Measurements from ENCODE around the gene SCAMP2.

DNA sequence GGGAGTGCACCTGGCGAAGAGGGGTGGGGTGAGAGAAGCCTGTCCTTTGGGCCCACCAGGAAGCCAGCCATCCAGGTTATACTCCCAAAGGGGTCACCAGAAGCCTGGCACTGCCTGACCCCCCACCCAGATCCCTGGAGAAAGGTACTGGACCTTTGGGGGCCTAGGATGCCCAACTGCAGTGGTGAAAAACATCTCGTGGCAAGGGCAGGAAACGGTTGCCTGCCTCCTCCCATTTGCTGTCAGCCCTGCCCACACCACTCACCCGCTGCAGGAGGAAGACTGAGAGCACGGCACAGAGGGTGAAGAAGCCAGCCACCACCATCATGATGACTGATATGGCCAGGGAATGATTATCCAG lies 28.0 kb downstream of the SCAMP2 start:
- TF ChIP-seq, protein P1, sequence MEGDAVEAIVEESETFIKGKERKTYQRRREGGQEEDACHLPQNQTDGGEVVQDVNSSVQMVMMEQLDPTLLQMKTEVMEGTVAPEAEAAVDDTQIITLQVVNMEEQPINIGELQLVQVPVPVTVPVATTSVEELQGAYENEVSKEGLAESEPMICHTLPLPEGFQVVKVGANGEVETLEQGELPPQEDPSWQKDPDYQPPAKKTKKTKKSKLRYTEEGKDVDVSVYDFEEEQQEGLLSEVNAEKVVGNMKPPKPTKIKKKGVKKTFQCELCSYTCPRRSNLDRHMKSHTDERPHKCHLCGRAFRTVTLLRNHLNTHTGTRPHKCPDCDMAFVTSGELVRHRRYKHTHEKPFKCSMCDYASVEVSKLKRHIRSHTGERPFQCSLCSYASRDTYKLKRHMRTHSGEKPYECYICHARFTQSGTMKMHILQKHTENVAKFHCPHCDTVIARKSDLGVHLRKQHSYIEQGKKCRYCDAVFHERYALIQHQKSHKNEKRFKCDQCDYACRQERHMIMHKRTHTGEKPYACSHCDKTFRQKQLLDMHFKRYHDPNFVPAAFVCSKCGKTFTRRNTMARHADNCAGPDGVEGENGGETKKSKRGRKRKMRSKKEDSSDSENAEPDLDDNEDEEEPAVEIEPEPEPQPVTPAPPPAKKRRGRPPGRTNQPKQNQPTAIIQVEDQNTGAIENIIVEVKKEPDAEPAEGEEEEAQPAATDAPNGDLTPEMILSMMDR (IDR thresholded peaks at IDR 0.05) = no peak
- no peak for TF ChIP-seq POLR2AphosphoS5 (IDR thresholded peaks at IDR 0.05)
